IgD-negative memory B cell (primary cell): ENCODE results near the gene BPIFB4. TPM values are rescaled to one million over a fixed set of nuclear protein-coding genes. Genes with fewer than 3 reads are reported as not detected.
A peak's percentile ranks its signal among the peaks of the same experiment; 100 is the strongest.
"Not testable (repeated sequence)": the region's sequence is repeated elsewhere in the genome, so short reads cannot be mapped to it uniquely, and the experiment has no call there.

ENCODE experiments used
- H3K27ac Mint-ChIP-seq, 3 donors: one replicate each; pipeline ENCODE4 v1.8.0; 2020 to 2022; ENCODE audit warnings: mild to moderate bottlenecking in 3 of 3, mixed read lengths in 3 of 3, moderate library complexity in 1 of 3
- H3K27me3 Mint-ChIP-seq: one replicate; pipeline ENCODE4 v1.8.0; 2021; ENCODE audit warnings: mixed read lengths
- H3K36me3 Mint-ChIP-seq: one replicate; pipeline ENCODE4 v1.8.0; 2020; ENCODE audit warnings: mild to moderate bottlenecking, mixed read lengths
- H3K4me1 Mint-ChIP-seq, 3 donors: one replicate each; pipeline ENCODE4 v1.8.0; 2020 to 2022; ENCODE audit warnings: mixed read lengths in 3 of 3, mild to moderate bottlenecking in 1 of 3
- H3K4me3 Mint-ChIP-seq, 4 donors: one replicate each; pipeline ENCODE4 v1.8.0; 2020 to 2022; ENCODE audit warnings: mild to moderate bottlenecking in 4 of 4, mixed read lengths in 4 of 4, moderate library complexity in 3 of 4
- H3K9me3 Mint-ChIP-seq, 3 donors: one replicate each; pipeline ENCODE4 v1.8.0; 2020 to 2021; ENCODE audit warnings: mixed read lengths in 3 of 3, mild to moderate bottlenecking in 1 of 3
- polyA plus RNA-seq: library from polyadenylated mRNA; unstranded; fragments of 300-500 nt; fragmentation: Illumina TruSeq; gene quantifications from one replicate; pipeline ENCODE4 v1.2.3, GENCODE V29; 2021

The BPIFB4 gene
- not detected for polyA plus RNA-seq

- peaks cover 0 to 4% (median 0%) of the 10 kb centered on the region in 3 donors for H3K9me3 Mint-ChIP-seq
- no peak within 1 kb of the TSS for H3K27ac Mint-ChIP-seq
- H3K27me3 Mint-ChIP-seq, result no peaks in the 10 kb centered on the region
Measured at GRCh38 chr20:33079259-33079658, at the start of gene BPIFB4. BPIFB4 (plus strand) TSS chr20:33079643; CDS start chr20:33081527, 1,884 bp downstream.

GRCh38 chr20:33030076-33030475 lies 49.4 kb upstream of the BPIFB4 start:
- Mint-ChIP-seq H3K27ac (no peak overlapping the region), H3K27me3 (no peaks in the 10 kb centered on the region), H3K9me3 (peaks cover 0 to 8% (median 0%) of the 10 kb centered on the region in 3 donors), H3K4me3 (no peak overlapping the region), H3K36me3 (peaks cover 2% of the 10 kb centered on the region), H3K4me1 (no peaks in the 10 kb centered on the region)

More at GRCh38 chr20:33079259-33079658, at the start of gene BPIFB4:
- no peaks in the 10 kb centered on the region for H3K36me3 Mint-ChIP-seq
- H3K4me1 Mint-ChIP-seq, result peaks cover 0 to 3% (median 0%) of the 10 kb centered on the region in 3 donors
- no peak within 1 kb of the TSS for H3K4me3 Mint-ChIP-seq

DNA sequence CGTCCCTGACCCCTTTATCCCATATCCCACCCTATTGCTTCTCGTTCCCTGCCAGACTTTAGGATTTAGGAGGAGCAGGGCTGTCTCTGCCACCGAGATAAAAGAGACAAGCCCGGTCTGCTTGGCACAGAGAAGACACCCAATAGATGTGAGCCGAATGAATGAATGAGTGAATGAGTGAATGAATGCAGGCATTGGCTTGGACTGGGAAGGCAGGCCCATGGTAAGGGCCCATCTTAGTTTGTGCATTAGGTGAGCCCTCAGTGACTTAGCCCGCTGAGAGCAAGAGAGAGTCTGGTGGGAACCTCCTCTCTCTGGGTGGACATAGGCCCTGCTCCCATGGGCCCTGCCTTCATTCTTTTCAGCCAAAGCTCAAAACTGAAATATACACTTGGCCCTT lies 48.9 kb upstream of the BPIFB4 start:
- Mint-ChIP-seq H3K9me3 (peaks cover 0 to 8% (median 0%) of the 10 kb centered on the region in 3 donors), H3K4me3 (no peak overlapping the region), H3K36me3 (peaks cover 2% of the 10 kb centered on the region), H3K27ac (no peak overlapping the region), H3K4me1 (no peaks in the 10 kb centered on the region), H3K27me3 (no peaks in the 10 kb centered on the region)

GRCh38 chr20:33031531-33031930 lies 47.9 kb upstream of the BPIFB4 start, which contains the start of gene BPIFB6:
BPIFB6 (plus strand) TSS chr20:33031648; CDS start chr20:33031648, 0 bp downstream.
- Mint-ChIP-seq H3K4me1 (no peaks in the 10 kb centered on the region), H3K4me3 (no peak within 1 kb of the TSS), H3K9me3 (peaks cover 0 to 8% (median 0%) of the 10 kb centered on the region in 3 donors), H3K27me3 (no peaks in the 10 kb centered on the region), H3K36me3 (peaks cover 2% of the 10 kb centered on the region), H3K27ac (no peak within 1 kb of the TSS)

DNA sequence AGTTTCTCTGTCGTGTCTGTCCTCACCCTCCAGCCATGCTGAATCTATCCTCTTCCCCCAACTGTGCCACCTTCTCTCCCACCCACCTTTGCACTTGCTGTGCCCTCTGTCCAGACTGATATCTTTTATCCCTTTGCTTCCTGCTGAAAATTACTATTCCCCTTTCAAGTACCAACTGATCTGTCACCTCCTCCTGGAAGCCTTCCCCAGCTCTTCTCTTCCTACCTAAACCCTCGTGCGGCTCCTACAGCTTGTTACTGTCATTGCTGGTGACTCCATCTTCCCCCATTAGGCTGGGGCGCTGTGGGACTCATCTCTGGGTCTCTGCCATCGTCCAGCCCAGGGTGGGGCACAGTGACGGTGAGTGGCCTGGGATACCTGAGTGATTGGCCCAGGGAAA lies 46.9 kb upstream of the BPIFB4 start:
- H3K4me3 Mint-ChIP-seq, result no peak overlapping the region
- no peaks in the 10 kb centered on the region for H3K4me1 Mint-ChIP-seq
- peaks cover 2% of the 10 kb centered on the region for H3K36me3 Mint-ChIP-seq
- H3K27me3 Mint-ChIP-seq, result no peaks in the 10 kb centered on the region
- no peak overlapping the region for H3K27ac Mint-ChIP-seq
- peaks cover 0 to 8% (median 0%) of the 10 kb centered on the region in 3 donors for H3K9me3 Mint-ChIP-seq

- H3K4me1 Mint-ChIP-seq, result no peaks in the 10 kb centered on the region
- H3K27ac Mint-ChIP-seq, result no peak overlapping the region
- no peak overlapping the region for H3K4me3 Mint-ChIP-seq
- peaks cover 0 to 8% (median 3%) of the 10 kb centered on the region in 3 donors for H3K9me3 Mint-ChIP-seq
- H3K27me3 Mint-ChIP-seq, result no peaks in the 10 kb centered on the region
- peaks cover 2% of the 10 kb centered on the region for H3K36me3 Mint-ChIP-seq
Measured at GRCh38 chr20:33033381-33033780, 46.1 kb upstream of the BPIFB4 start.

DNA sequence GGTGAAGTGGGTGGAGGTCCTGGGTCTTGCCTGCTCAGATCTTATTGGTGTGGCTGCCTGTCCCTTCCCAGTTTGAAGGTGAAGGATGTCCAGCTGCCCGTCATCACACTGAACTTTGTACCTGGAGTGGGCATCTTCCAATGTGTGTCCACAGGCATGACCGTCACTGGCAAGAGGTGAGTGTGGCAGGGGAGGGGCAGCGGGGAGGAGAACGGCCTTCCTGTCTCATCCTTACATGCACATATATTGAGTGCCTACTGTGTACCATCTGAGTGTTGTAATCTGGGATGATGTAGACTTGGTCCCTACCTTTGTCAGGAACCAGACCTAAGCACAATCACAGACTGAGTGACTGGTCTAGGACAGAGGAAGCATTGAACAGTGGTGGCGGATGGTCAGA lies 45.3 kb upstream of the BPIFB4 start:
- peaks cover 2% of the 10 kb centered on the region for H3K36me3 Mint-ChIP-seq
- no peak overlapping the region for H3K4me3 Mint-ChIP-seq
- H3K27ac Mint-ChIP-seq, result no peak overlapping the region
- peaks cover 2 to 8% (median 3%) of the 10 kb centered on the region in 3 donors for H3K9me3 Mint-ChIP-seq
- H3K27me3 Mint-ChIP-seq, result no peaks in the 10 kb centered on the region
- H3K4me1 Mint-ChIP-seq, result no peaks in the 10 kb centered on the region

DNA sequence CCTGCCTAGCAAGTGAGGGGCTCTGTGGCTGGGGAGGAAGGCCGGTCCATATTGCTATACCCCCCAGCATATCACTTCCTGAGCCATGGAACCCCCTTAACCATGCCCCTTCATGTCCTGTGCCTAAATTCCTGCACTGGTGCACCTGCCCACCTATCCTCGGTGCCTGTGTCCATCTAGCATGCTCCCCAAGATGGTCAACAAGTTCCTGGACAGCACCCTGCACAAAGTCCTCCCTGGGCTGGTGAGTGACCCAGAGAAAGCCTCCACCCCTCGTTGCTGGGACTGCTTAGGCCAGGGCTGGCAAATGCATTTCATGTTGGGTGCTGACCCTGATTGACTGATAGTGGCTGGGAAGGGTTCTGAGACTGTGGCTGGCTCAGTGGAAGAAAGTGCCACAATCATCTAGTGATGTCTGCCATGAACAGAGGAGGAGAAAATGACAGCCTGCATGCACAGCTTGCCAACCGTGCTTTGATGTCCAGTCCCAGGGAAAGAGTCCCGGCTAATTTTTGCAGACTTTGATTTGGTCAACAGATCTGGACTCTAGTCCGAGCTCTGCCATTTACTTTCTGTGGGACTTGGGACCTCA lies 44.4 kb upstream of the BPIFB4 start:
- H3K9me3 Mint-ChIP-seq, result peaks cover 2 to 8% (median 3%) of the 10 kb centered on the region in 3 donors
- H3K27me3 Mint-ChIP-seq, result no peaks in the 10 kb centered on the region
- H3K27ac Mint-ChIP-seq, result peak overlapping the region in 1 of 3 donors; percentile 14
- no peak overlapping the region for H3K4me3 Mint-ChIP-seq
- H3K4me1 Mint-ChIP-seq, result peaks cover 0 to 2% (median 0%) of the 10 kb centered on the region in 3 donors
- H3K36me3 Mint-ChIP-seq, result peaks cover 2% of the 10 kb centered on the region

GRCh38 chr20:33037456-33037855 lies 42.0 kb upstream of the BPIFB4 start:
- Mint-ChIP-seq H3K4me3 (no peak overlapping the region), H3K4me1 (peaks cover 0 to 3% (median 0%) of the 10 kb centered on the region in 3 donors), H3K27ac (no peak overlapping the region), H3K27me3 (peaks cover 2% of the 10 kb centered on the region), H3K36me3 (peaks cover 1% of the 10 kb centered on the region), H3K9me3 (peaks cover 2 to 8% (median 3%) of the 10 kb centered on the region in 3 donors)

- Mint-ChIP-seq H3K36me3 (no peaks in the 10 kb centered on the region), H3K27ac (no peak overlapping the region), H3K9me3 (peaks cover 2 to 5% (median 3%) of the 10 kb centered on the region in 3 donors), H3K27me3 (peaks cover 2% of the 10 kb centered on the region), H3K4me1 (peaks cover 0 to 3% (median 0%) of the 10 kb centered on the region in 3 donors), H3K4me3 (no peak overlapping the region)
Measured at GRCh38 chr20:33038243-33038642, 41.2 kb upstream of the BPIFB4 start.

DNA sequence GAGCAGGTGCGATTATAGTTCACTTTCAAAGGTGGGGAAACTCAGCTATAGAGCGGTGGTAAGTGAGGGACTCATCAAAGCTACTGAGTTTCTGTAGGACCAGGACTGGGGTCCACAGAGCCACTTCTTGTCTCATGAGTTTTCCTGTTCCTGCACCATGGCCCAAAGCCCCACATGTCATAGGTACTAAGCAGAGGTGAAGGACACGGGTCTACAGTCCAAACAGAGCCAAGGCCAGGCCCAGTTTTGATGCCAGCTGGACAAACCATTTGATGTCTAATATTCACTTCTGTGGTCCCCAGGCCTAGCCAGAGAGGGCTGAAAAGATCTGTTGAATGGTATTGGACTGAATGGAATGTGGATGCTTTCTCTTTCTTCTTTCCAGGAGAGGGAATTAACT lies 37.0 kb upstream of the BPIFB4 start:
- no peak overlapping the region for H3K4me3 Mint-ChIP-seq
- H3K27ac Mint-ChIP-seq, result no peak overlapping the region
- H3K36me3 Mint-ChIP-seq, result no peaks in the 10 kb centered on the region
- H3K9me3 Mint-ChIP-seq, result peaks cover 8 to 15% (median 10%) of the 10 kb centered on the region in 3 donors
- peaks cover 0 to 5% (median 0%) of the 10 kb centered on the region in 3 donors for H3K4me1 Mint-ChIP-seq
- H3K27me3 Mint-ChIP-seq, result peaks cover 2% of the 10 kb centered on the region

DNA sequence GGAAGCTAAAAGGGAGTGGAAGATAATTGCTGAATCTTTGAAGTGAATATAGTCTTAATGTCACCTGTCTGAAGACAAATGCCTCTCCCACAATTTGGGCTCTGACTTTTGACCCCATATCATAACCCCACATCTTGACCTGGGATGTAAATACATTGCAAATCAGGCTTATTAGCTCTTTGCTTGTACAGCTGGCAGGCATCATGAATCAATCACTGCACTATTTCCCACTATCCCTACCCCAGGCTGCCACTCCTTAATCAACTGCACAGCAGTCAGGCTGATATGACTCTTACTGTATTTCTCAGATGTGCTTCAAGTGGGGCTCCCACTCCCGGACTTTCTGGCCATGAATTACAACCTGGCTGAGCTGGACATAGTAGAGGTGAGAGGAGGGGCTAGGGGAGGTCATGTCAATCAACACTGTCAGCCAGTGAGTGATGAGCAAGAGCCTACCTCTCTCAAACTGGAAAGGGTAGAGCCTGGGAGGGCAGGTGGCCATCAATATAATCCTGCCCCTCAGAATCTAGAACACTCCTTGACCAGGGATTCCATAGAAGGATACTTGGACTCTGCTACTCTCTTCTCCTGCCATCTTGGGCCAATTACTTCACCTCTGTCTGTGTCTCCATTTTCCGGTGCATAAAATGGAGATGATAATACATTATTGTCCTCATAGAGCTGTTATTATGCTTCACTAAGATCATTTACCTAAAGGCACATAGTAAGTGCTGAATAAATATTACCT lies 36.3 kb upstream of the BPIFB4 start:
- H3K27me3 Mint-ChIP-seq, result peaks cover 2% of the 10 kb centered on the region
- H3K36me3 Mint-ChIP-seq, result no peaks in the 10 kb centered on the region
- no peak overlapping the region for H3K4me3 Mint-ChIP-seq
- H3K4me1 Mint-ChIP-seq, result peaks cover 0 to 5% (median 0%) of the 10 kb centered on the region in 3 donors
- peaks cover 8 to 15% (median 8%) of the 10 kb centered on the region in 3 donors for H3K9me3 Mint-ChIP-seq
- H3K27ac Mint-ChIP-seq, result no peak overlapping the region

GRCh38 chr20:33043731-33044181 lies 35.7 kb upstream of the BPIFB4 start:
- Mint-ChIP-seq H3K27ac (no peak overlapping the region), H3K9me3 (peaks cover 7 to 15% (median 8%) of the 10 kb centered on the region in 3 donors), H3K36me3 (no peaks in the 10 kb centered on the region), H3K4me3 (no peak overlapping the region), H3K4me1 (peaks cover 0 to 5% (median 0%) of the 10 kb centered on the region in 3 donors), H3K27me3 (peaks cover 2% of the 10 kb centered on the region)

GRCh38 chr20:33045129-33045721 lies 34.2 kb upstream of the BPIFB4 start:
- not testable (repeated sequence) for H3K27me3 Mint-ChIP-seq, H3K27ac Mint-ChIP-seq, H3K36me3 Mint-ChIP-seq, H3K4me1 Mint-ChIP-seq
- Mint-ChIP-seq H3K4me3 (peak overlapping the region in 1 of 4 donors; percentile 41), H3K9me3 (peaks cover 6 to 15% (median 7%) of the 10 kb centered on the region in 3 donors)

GRCh38 chr20:33046412-33046811 lies 33.0 kb upstream of the BPIFB4 start:
- no peaks in the 10 kb centered on the region for H3K36me3 Mint-ChIP-seq
- H3K27me3 Mint-ChIP-seq, result no peaks in the 10 kb centered on the region
- H3K9me3 Mint-ChIP-seq, result peaks cover 6 to 15% (median 7%) of the 10 kb centered on the region in 3 donors
- H3K4me1 Mint-ChIP-seq, result peaks cover 0 to 1% (median 0%) of the 10 kb centered on the region in 3 donors
- H3K27ac Mint-ChIP-seq, result no peak overlapping the region
- H3K4me3 Mint-ChIP-seq, result no peak overlapping the region
